Cardiac fibroblast (primary cell): Measurements from ENCODE around the gene TMEM62.

Experiments used
- DNase-seq, 2 donors: peaks; one replicate each; pipeline versions ENCODE4 v3.0.0 to v3.0.0-alpha.2; 2010; ENCODE audit warnings: low read depth in 2 of 2
- H3K4me3 ChIP-seq, 2 donors: replicated peaks in 1 of 2; 1 replicate in 1 of 2; 2 replicates in 1 of 2; pipeline ENCODE4 v1.5.1; 2011; ENCODE audit warnings: low read depth in 2 of 2, low read length in 2 of 2, mild to moderate bottlenecking in 2 of 2, moderate library complexity in 1 of 2
- CTCF ChIP-seq: IDR thresholded peaks from one replicate; pipeline ENCODE4 v1.5.1; 2011; ENCODE audit warnings: low read depth, mild to moderate bottlenecking, low read length, inconsistent platforms

Gene TMEM62

DNA sequence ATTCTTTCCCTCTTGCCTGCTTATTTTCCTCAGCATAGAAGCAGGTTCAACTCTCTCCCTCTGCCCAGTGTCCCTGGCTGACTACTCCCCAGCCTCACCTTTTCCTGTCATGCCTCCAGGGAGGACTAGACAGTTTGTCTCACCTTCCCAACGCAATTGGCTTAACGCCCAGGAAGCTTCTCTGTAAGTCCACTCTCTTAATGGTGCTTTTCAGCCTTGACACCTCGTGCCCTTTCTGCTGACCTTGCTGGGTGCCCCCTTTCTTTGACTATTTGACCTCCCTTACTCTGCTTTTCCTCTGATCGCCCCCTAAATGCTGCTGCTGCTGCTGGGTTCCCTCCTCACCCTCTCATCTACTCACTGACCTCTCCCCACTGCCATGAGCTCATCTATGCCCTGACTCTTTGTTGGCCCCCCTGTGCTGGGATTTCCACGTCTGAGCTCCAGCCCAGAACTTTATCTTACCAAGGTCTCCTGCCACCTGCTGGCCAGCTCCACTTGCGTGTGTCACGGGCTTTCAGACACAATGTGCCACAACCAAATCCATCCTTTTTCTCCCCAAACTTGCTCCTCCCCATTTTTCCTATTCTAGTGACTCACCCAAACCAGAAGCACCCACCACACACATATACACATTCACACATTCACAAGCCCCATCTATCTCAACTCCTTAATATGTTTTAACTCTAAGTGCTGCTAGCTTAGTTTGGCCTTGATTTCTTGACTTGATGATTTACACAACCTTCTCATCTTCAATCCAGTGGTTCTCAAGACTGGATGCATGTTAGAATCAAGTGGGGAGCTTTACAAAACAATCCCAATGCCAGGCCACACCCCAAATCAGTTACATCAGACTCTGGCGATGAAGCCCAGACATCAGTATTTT is 70.9 kb downstream of the TMEM62 start:
- peak; percentile 62 to 80 for DNase-seq
- peak; percentile 77 for TF ChIP-seq CTCF
- no peak overlapping the region for H3K4me3 ChIP-seq

DNA sequence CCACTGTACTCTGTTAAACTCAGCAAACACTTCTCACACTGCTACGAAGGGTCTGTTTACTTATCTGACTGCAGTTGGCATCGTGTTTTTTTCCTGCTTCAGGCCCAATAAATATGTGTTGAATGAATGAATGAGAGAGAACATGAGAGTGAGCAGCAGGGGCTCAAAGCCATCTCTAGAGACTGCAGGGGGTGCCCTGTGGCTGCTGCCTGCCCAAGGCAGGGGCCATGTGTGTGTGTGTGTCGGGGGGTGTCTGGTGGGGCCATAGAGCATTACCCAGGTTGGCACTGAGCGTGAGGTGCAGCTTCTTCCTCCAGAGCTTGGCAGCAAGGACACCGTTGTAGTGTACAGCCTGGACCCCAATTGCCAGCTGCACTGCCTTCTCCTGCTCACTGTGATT is 72.7 kb downstream of the TMEM62 start:
- no peak for TF ChIP-seq CTCF
- no peak for DNase-seq
- H3K4me3 ChIP-seq: no peak overlapping the region

GRCh38 chr15:43207024-43207423 is 73.6 kb downstream of the TMEM62 start:
- TF ChIP-seq CTCF: no peak
- no peak overlapping the region for H3K4me3 ChIP-seq
- DNase-seq: no peak

DNA sequence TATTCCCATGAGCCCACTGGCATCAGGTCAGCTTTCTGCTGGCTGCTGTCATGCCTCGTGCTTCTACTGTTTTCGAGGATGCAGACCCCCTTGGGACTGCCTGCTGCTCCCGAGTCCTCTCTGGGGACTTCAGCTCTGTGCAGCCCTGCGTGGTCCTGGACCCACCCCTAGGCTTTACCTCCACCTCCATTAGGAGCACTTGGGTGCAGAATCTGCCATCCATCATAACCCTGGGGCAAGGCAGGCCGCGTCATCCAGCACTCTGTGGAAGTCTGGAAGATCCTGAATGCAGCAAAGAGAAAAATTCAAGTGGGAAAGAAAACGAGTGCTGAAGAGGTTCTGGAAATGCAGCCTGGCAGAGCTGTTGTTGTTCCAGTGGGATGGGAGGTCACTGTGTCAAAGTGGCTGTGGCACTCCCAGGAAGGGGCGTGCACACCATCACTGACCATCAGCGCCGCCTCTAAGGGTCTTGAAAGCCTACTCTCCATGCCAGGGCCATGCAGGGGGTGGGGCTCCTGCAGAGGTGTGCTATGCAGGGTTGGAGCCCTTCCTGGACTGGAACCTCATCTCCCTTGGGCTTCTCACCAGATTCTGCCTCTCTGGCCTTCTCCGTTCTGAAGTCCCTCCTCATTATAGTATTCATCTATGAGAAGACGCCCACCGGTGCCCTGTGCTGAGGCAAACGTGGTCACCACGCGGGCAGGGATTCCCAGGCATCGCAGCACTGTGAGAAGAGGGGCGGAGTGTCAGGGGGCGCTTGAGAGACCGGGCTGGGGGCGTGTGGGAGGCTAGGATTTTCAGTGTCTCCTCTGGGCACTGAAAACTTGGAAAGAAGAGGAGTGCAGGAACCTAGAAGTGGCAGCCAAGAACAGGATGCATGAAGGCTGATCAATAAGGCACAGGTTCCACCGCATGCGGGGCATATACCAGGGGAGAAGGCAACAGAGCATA is 74.9 kb downstream of the TMEM62 start:
- DNase-seq: no peak
- H3K4me3 ChIP-seq: no peak overlapping the region
- no peak for TF ChIP-seq CTCF

DNA sequence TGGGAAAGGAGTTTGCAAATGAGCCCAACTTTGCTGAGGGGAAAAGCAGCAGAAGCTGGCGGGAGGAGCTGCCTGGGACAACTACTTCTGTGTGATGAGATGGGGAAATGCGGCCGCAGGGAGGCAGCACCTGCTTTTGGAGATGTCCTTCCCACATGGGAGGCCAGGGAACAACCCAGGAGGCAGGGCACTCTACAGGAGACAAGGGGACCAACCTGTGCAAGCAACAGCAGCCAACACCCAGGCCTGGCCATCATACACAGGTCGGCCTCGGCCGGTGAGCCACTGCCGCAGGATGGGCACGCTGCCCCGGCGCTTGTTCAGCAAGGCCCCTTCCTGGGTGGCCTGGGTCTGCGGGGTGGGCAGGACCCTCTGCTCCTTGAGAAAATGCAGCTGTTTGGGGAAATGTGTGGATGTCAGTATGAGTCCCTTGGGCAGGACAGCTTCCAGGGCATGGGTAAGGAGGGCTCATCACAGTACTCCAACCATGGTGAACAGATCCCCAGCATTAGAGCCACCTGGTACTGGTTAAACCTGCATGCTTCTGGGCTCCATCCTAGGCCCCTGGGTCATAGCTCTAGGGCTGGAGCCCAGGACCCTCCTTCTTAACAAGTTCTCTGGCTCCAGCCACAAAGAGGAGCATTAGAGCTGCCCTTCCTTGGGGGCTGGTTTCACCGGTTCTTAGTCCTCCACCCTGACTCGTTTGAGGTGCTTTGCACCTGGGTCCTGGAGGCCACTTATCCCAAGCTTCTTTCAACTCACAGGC is 75.9 kb downstream of the TMEM62 start:
- DNase-seq: peak in 1 of 2 donors; percentile 12
- peak; percentile 11 for TF ChIP-seq CTCF
- H3K4me3 ChIP-seq: no peak overlapping the region

DNA sequence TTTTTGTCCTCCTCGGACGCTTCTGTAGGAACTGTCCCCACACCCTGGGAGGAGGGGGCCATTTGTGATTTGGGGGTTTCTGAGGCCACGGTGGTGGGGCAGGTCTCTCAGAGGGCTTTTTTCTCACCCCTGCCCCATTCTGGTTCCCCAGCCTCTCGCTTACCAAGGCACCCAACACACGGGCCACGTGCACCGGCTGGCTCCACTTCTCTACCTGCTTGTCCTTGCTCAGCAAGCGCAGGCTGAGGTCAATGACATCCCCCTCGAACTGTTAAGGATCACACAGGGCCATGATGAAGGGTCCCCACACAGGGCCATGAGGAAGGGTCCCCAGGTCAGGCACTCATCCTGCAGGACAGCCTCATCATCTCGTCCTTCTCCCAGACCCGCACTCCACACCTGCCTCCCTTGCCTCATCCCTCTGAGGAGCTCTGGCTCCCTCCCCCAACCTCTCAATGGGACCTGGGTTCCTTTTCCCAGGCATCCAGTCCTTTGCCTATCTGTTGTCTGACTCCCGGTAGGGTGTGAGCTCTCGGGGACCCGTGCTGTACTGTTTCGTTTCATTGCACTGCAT is 76.9 kb downstream of the TMEM62 start:
- no peak for DNase-seq
- no peak overlapping the region for H3K4me3 ChIP-seq
- no peak for TF ChIP-seq CTCF
